Right renal pelvis (tissue), 4 donors: ENCODE results near the gene VIT. TPM values are rescaled to one million over a fixed set of nuclear protein-coding genes. Genes with fewer than 3 reads are reported as not detected.
"Not testable (repeated sequence)": the region's sequence is repeated elsewhere in the genome, so short reads cannot be mapped to it uniquely, and the experiment has no call there.

Source experiments
- DNase-seq, 4 donors: peaks; one replicate each; pipeline ENCODE4 v3.0.0-alpha.2; 2013; ENCODE audit warnings: low read depth in 4 of 4, low spot score in 3 of 4, missing footprints in 1 of 4
- polyA plus RNA-seq, 4 donors: library from polyadenylated mRNA; unstranded; fragments of 120-200 nt; gene quantifications; one replicate each; pipeline ENCODE4 v1.2.1, GENCODE V29; 2013; ENCODE audit not compliant: insufficient read length in 4 of 4

The VIT gene
- polyA plus RNA-seq, 4 donors, result 0.07 to 0.16 TPM; not detected in 2

DNA sequence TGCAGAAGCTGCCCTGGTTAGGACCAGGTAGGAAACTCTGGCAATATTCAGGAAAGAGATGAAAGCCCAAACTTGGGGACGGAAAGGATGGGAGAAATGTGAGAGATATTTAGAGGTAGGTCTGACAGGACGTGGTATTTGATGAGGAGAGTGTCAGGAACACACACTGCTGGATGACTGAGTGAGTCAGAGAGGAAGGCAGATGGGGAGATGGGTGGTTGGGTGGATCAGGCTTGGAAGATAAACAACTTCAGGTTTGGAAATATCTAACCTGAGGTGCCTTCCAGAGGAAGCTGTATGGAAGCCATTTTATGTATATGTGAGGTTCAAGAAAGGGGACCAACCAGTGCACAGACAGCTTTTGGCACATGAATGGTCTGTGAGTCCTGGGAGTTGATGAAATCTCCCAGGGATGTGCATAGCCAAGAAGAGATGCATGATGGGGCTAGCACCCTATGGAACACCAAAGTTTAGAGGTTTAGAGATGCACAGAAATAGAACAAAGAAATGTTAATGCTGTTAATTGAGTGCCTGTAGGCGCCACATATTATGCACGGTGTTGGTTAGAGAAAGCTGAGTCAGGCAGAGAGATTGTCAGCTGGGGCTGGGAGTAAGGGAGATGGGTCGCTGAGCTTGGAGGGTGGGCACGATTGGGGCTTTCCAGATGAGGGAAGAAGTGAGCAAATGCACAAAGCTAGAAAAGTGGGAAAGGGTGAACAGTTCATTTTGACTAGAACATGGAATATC is 101.0 kb downstream of the VIT start:
- DNase-seq, result no peak

DNA sequence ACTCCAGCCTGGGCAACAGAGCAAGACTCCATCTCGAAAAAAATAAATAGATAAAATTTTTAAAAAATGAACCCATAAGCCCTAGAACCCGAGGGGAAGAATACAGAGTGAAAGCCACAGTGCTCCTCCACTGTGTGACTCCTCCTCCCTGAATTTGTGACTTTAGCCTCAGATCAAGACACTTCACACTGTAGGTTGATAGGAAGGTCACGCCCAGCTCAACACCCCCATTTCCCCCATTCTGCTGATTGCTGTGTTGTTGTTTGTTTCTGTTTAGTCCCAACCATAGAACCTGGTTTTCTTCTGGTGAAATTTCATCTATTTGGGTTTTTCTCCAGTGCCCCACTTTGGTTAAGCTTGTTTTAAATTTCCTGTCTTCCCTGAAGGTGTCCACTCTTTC is 102.2 kb downstream of the VIT start:
- DNase-seq, result no peak

DNA sequence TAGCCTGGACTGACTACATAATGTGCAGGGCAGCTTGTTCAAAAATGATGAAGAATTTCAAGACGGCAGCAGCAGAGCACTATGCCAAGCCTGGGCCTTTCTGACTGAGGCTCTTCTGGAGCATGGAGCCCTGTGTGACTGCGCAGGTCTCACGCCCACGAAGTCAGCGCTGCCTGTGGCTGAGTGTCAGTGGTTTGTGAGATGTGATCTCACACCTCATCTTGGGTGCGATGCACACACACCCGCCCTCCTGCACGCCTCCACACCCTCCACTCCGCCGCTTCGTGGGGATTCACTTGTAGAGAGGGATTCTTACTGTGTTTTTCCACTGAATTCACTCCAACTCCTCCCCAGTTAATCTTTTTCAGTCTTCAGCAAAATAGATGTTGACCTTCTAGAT is 103.9 kb downstream of the VIT start:
- no peak for DNase-seq

DNA sequence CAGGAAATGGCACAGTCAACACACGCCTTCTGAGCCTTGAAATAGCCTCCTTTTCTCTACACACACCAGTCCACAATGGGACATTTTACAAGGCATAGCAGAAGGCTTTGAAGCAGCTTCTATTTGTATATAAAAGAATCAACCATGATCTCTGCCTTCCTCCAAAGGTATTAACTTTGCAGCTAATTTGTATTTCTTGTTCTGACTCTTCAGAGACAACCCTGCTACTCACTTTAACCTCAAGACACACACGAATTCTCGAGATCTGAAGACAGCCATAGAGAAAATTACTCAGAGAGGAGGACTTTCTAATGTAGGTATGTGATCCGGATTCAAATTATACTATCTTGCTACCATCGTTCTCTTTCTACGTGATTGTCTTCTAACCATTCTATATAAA is 104.6 kb downstream of the VIT start:
- no peak for DNase-seq

DNA sequence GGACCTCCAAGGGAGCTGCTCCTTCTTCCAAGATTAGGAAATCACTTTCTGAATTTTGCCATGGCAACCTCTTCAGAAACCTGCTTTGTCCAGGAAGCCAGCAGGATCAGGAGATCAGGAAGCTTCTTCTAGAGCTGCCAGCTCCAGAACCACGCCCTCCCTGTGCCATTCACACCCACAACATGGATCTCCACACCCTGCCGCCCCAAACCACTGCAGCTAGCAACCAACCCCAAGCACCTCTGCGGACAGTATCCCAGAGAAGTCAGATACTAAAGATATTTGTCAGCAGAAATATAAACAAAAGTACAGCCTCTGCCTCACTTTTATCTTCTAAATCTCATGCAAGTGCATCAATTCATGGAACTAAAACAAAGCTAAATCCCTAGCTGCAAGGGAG is 106.4 kb downstream of the VIT start:
- no peak for DNase-seq

DNA sequence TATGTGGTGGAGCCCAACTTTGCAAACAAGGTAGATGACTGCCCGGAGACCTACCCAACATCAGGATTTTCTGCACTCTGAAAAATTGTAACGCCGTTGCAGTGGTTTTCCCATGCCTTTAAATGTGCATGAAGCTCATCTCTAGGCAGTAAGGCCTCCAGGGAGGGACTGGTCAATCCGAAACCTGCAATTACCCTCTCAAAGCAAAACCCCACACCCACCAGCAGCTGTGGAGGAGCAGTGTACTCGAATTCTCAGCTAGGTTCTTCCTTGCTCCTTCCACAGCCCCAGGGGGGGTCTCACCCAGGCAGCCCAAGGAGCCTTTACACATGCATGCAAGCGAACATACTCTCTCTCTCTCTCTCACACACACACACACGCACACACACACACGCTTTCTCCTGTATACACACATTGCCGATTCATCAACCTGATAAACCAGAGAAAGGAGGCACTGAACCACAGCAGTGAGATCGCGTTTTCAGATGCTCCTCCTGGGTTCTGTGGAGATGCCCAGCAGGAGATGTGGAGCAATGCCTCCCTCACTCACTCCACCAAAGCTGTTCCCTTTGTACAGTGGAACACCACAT is 109.2 kb downstream of the VIT start:
- DNase-seq, result no peak

DNA sequence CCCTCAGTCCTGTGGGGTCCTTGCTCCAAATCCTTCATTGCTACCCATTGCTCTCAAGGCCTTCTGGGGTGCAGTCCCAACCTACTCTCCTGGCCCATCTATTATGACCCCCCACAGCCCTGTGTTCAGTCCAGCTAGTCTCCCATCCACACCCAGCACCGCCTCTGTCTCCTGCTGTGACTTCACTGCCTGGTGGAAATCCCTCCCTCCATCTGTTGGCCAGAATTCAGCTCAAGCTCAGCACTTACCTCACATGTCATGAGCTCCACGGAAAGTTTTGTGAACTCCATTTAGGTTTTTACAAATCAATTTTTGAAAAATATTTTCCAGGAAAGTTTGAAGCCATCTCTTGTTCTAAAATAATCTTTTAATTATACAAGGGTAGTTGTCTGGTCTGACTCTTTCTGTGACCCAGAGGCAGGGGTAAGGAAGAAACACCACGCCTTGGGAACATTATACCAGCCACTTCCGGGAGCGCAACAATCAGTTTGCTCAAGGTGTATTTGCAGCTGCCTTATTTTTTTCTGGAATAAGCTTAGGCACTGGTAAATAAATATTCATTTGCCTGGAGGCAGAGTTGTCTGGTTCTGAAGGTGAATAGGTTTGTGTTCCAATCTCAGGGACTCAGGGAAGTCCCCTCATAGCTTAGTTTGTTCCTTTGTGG is 110.8 kb downstream of the VIT start:
- DNase-seq, result no peak

DNA sequence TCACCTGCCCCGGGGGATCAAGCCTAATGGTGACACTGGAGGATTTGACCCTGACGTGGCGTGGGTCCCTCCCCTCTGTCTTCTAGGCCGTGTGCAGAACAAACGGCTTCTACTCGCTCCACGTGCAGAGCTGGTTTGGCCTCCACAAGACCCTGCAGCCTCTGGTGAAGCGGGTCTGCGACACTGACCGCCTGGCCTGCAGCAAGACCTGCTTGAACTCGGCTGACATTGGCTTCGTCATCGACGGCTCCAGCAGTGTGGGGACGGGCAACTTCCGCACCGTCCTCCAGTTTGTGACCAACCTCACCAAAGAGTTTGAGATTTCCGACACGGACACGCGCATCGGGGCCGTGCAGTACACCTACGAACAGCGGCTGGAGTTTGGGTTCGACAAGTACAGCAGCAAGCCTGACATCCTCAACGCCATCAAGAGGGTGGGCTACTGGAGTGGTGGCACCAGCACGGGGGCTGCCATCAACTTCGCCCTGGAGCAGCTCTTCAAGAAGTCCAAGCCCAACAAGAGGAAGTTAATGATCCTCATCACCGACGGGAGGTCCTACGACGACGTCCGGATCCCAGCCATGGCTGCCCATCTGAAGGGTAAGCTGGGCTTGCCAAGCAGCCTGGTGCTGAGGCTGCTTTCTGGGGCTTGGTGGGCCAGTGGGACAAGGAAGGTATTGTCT is 112.0 kb downstream of the VIT start:
- no peak for DNase-seq

DNA sequence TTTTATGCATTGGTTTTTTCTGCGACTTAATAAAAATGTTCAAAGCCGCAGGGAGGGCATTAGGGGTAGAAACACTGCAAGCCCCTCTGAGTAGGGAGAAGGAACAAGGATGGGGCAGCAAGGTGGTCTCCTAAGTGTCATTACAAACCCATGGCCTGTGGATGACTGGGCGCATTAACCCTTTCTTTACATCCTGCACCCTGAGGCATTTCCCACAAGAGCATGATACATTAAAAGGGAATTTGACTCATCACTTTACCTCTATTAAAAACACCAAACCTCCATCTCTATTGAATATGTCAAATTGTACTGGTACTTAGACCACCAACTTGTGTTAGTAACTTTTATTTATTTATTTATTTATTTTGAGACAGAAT is 112.5 kb downstream of the VIT start:
- no peak for DNase-seq

DNA sequence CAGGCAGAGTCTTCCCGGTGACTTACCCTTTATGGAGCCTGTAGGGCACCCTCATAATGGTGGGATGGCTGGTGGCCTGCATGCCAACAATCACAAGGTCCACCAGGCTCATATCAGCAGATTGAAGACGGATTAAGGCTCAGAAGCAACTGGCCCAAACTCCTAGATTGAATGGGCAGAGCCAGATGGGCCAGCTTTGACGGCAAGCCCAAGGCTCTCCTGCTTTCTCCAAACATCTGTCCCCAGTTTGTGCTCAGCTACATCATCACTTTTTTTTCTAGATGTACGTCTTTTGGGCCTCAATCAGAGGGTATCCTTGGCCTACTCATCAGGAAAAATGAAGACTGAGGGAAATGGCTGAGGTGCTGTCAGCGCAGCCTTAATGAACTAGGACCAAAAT is 114.6 kb downstream of the VIT start:
- no peak for DNase-seq

DNA sequence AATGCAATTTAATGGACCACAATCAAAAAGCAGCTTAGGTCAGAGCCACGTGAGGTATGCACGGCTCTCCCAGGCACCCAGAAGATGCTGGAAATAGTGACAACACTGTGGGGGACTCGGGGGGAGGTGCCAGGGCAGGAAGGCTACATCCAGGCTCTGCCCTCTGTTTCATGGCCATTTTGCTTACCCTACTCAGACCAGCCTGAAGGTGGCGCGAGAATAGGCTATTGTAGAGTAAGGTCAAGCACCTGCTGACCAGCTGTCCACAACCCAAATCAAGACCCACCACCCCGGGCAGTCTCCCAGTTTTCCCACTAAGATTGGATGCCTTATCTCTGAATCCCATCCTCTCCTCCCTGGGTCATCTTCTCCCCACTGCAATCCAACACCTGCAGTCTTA is 115.7 kb downstream of the VIT start:
- DNase-seq, result no peak

DNA sequence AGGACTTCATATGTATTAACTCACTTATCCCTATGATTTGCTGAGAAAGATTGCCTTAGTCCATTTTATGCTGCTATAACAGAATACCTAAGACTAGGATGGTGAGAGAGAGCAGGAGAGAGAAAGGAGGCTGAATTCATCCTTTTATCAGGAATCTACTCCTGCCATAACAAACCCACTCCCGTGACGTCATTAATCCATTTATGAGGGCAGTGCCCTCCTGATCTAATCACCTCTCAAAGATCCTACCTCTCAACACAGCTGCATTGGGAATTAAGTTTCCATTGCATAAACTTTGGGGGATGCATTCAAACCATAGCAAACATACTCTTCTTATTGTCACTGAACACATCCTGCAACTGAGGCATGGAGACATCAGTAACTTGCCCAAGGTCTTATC is 122.0 kb downstream of the VIT start:
- DNase-seq, result no peak

DNA sequence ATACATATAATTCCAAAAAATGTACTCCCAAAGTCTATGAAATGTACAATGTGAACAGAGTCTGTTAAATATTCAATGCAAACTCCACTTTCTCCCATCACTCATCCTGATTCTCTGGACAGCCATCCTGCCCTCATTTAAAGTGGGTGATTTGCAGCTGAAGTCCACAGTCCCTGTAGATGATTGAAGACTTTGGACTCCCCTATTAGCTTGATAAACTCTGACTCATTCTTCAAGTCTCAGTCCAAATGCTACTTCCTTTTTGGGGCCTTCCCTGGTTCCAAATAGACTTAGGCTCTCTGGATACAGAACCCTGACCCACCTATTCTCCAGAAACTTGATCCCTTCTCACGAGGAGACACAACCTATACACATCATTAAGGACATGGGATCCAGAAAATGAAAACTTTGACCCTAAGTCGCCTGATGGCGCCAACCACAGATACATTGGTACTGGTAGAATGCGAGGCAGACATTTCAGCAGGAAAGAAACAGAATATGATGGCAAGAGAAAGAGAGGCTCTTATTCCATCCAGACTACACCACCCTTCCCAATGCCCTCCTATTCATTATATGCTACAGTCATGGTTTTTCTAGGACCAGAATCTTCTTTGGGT is 122.7 kb downstream of the VIT start:
- DNase-seq, result no peak

DNA sequence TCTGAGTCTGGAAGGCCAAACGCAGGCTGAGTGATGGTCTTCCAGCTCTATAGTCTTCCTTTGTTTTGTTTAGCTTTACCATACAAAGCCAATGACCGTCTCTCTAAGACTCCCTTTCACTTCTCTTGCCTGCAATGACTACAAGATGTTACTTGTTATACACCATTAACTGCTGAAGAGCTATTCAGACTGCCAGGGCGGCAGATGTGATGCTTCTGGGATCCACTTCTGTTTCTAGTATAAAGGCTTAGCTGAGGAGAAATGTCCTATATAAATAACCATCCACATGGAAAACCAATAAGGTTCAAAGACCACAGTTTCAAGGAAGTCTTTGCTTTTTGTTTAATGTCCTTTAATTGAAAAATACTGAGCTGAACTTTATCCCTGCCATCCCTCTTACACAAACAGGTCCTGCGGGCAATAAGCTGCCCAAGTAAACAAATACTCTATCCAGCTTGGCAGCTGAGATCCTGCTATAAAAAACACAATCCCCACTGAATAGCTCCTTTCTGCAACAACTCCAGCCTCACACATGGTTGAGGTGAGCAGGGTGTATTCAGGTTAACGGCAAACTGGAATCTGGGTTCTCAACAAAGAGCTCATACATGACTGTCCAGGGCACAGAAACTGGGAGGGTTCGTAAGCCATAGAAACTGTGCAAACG is 124.6 kb downstream of the VIT start:
- DNase-seq, result no peak

DNA sequence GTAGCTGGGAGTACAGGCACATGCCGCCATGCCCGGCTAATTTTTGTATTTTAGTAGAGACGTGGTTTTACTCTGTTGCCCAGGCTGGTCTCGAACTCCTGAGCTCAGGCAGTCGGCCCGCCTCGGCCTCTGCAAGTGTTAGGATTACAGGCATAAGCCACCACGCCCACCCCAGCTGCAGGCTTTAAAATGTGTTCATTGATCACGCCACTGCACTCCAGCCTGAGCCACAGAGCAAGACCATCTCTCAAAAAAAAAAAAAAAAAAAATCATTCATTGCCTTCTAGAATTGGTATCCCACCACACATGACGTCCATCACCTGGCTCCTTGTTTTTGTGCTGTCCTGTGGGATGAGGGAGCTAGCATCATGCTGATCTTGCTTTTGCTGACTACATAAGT is 127.4 kb downstream of the VIT start:
- no peak for DNase-seq

DNA sequence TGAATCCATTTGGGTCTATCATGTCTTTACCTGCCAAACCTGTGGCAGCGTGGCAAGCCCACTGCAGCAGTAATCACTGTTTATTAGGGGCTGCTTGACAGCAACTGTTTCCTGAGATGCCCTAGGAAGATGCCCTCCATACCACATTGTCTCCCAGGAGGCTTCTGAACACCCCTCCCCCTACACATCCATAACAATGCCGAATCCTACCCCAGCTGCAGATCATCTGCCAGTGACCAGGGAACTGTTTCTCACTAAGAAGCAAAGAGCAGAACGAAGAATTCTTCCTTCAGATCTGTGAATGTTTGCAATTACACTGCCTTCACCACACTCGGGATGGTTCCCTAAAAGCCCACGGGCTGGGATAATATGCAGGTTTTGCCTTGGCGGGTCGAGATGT is 127.8 kb downstream of the VIT start:
- no peak for DNase-seq

DNA sequence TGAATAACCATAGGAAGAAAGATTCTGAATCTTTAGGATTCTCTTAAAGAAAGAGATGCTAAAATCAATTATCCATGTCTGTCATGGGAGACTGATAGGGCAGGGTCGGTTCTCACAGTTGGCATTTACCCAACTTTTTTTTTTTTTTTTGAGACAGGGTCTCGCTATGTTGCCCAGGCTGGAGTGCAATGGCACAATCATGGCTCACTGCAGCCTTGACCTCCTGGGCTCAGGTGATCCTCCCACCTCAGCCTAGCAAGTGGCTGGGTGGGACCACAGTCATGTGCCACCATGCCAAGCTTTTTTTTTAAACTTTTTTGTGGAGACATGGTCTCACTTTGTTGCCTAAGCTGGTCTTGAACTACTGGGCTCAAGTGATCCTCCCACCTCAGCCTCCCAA is 128.2 kb downstream of the VIT start:
- DNase-seq, result not testable (repeated sequence)

DNA sequence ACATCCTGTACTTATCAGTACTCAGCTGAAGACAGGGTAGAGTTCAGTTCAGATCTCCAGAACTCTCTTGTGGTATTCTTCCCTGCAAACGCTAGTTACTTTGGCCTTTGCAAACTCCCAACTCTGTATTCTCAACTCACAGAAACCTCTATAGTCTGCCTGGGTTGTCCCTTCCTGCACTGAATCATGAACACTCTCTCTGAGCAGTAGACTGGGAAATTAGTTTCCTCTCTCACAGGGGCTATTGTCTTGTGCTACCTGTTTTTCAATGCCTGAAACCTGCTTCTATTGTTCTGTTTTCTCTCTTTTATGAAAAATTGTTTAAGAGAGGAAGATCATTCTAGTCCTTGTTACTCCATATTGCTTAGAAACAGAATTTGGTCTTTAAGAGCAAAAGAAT is 134.7 kb downstream of the VIT start:
- no peak for DNase-seq

DNA sequence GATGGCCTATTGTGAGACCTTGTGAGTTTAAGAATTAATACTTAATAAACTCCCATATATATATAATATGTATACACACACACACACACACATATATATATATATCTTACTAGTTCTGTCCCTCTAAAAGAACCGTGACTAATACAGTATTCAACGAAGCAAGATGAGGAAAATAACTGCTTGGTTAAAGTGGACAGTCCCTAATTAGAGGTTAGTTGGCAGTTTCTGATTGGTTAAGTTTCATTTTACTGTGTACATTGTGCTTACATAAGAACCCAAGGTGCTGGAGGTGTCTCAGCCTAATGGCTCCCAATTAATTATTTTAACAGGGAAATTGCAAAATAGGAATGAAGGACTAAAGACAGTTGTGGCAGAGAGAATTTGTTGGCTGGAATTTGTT is 137.7 kb downstream of the VIT start:
- DNase-seq, result no peak

DNA sequence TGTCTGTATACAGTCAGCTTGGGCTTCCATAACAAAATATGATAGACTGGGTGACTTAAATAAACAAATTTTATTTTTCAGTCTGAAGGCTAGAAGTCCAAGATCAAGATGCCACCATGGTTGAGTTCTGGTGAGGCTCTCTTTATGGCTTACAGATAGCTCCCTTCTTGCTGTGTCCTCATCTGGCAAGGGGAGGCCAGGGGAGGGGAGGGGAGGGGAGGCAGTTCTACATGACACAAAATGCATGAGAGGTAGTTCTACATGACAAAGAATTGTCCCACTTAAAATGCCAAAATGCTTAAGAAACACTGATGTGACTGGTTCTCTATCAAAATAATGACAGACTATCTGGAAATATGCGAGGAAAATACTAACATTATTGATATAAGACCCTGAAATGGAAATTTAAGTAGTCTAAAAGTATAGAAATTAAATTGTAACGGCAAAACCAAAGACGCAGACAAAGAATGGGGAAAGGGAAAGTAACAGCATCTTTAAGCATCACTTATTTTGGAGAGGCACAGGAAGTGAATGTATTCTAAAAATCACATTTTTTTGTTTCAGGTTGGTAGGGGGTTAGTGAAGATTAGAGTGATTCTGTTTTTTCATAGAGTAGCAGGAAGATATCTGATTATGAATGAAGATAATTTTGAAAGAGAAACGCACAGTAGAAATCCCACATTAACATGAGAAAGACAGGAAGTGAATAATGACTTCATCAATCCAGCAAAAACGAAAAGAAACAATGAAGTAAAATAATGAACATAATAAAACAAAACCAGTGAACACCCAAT is 138.4 kb downstream of the VIT start:
- DNase-seq, result no peak
